Measurements from ENCODE around the gene MBOAT1. TPM values are rescaled to one million over a fixed set of nuclear protein-coding genes. Genes with fewer than 3 reads are reported as not detected.

MBOAT1 gene
- total RNA-seq, 1 experiment from 2014 or later: 9.9 TPM

DNA sequence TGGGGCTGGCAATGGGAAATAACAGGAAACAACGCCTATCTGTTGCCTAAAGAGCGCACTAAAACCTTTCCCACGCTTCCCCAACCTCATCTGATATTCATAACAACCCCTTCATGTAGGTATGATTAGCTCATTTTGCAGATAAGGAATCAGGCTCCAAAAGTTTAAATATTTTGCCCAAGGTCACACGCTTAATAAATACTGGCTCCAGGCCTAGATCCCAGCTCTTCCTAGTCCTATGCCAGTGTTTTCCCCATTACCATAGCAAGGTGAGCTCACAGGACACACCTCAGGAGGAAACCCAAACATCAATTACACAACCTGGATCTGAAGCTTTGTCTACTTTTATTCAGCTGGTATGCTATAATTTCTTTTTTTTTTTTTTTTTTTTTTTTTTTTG, 19.6 kb downstream of the MBOAT1 start:
- Histone ChIP-seq H3K9me3 (ENCODE audit: control insufficient read depth, low read depth, low read length) (peaks cover 7% of the 10 kb centered on the region), H3K79me1 (ENCODE audit: insufficient read depth, low read depth, low read length, poor library complexity, severe bottlenecking) (no peaks in the 10 kb centered on the region), H3K18ac (ENCODE audit: insufficient read length, low read depth, low read length) (no peak overlapping the region), H2AFZ (ENCODE audit: low read length) (no peak overlapping the region), H3T11ph (ENCODE audit: low read length) (no peak overlapping the region), H4K5ac (ENCODE audit: insufficient read length, low read depth, low read length) (no peak overlapping the region), H3K23ac (ENCODE audit: insufficient read length, low read depth, low read length) (no peak overlapping the region), H3K14ac (ENCODE audit: insufficient read depth, low read length) (no peak overlapping the region), H2BK15ac (ENCODE audit: low read depth, low read length) (no peak overlapping the region), H3K4ac (ENCODE audit: low read depth, low read length) (no peak overlapping the region), H2BK5ac (ENCODE audit: insufficient read length, low read length) (no peak overlapping the region), H3K56ac (ENCODE audit: insufficient read length, low read depth, low read length) (no peak overlapping the region), H4K8ac (replicated peaks; ENCODE audit: insufficient read length, low read depth, low read length) (no peak overlapping the region), H3K4me2 (ENCODE audit: insufficient read depth, insufficient read length, low read length) (no peak overlapping the region), H3K27me3 (ENCODE audit: insufficient read depth, low read length) (no peaks in the 10 kb centered on the region), H4K91ac (ENCODE audit: insufficient read length, low read depth, low read length) (no peak overlapping the region), H3K27ac (ENCODE audit: insufficient read length, low read depth, low read length) (no peak overlapping the region), H3K9ac (ENCODE audit: extremely low read depth, insufficient read length, low read length) (no peak overlapping the region), H2BK120ac (ENCODE audit: low read depth, low read length, poor library complexity, severe bottlenecking) (no peak overlapping the region), H4K20me1 (ENCODE audit: control insufficient read depth, insufficient read depth, insufficient read length) (no peaks in the 10 kb centered on the region), H2AK5ac (ENCODE audit: insufficient read length, low read length) (no peak overlapping the region), H3K23me2 (ENCODE audit: insufficient read length, low read depth, low read length, poor library complexity, severe bottlenecking) (no peaks in the 10 kb centered on the region), H3K4me1 (ENCODE audit: insufficient read depth, low read length) (peaks cover 7% of the 10 kb centered on the region; the same call in 1 of the 2 replicates), H2BK20ac (ENCODE audit: low read depth, low read length, poor library complexity, severe bottlenecking) (no peak overlapping the region), H2BK12ac (ENCODE audit: insufficient read length, low read depth, low read length) (no peak overlapping the region), H3K79me2 (ENCODE audit: insufficient read depth, low read length) (0 out of 2 replicates have a peak, but pooled peaks cover 2% of the 10 kb centered on the region)
- Mint-ChIP-seq H3K27ac (peak overlapping the region in 1 of 3 experiments; percentile 66; a peak in 2 of 7 replicates), H3K36me3 (ENCODE audit: insufficient read depth in 1 of 3, low read depth in 3 of 3) (peaks cover 6 to 36% (median 21%) of the 10 kb centered on the region in 3 experiments), H3K9me3 (peaks cover 9 to 17% of the 10 kb centered on the region in 2 experiments), H3K27me3 (ENCODE audit: low read depth) (no peaks in the 10 kb centered on the region), H3K4me3 (no peak overlapping the region), H3K4me1 (peaks cover 17 to 23% of the 10 kb centered on the region in 2 experiments)
- TF ChIP-seq, protein P1, sequence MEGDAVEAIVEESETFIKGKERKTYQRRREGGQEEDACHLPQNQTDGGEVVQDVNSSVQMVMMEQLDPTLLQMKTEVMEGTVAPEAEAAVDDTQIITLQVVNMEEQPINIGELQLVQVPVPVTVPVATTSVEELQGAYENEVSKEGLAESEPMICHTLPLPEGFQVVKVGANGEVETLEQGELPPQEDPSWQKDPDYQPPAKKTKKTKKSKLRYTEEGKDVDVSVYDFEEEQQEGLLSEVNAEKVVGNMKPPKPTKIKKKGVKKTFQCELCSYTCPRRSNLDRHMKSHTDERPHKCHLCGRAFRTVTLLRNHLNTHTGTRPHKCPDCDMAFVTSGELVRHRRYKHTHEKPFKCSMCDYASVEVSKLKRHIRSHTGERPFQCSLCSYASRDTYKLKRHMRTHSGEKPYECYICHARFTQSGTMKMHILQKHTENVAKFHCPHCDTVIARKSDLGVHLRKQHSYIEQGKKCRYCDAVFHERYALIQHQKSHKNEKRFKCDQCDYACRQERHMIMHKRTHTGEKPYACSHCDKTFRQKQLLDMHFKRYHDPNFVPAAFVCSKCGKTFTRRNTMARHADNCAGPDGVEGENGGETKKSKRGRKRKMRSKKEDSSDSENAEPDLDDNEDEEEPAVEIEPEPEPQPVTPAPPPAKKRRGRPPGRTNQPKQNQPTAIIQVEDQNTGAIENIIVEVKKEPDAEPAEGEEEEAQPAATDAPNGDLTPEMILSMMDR (conservative IDR thresholded peaks at IDR 0.05): no peak
- DNase-seq: no peak
- WGBS (ENCODE audit: extremely low coverage, insufficient read length, low lambda C conversion rate): no CpG with 5 or more reads among the region's 4 CpGs
